Natural killer cell treated with Interleukin-12 subunit alpha and Interleukin-12 subunit beta and Interleukin-15 and Interleukin-18, amount 100 ng/mL, for 72 hours (primary cell): ENCODE data around the gene FAM110D. TPM values are rescaled to one million over a fixed set of nuclear protein-coding genes. Genes with fewer than 3 reads are reported as not detected.
A peak's percentile ranks its signal among the peaks of the same experiment; 100 is the strongest.

ENCODE experiments used
- ATAC-seq, 2 donors: fragments of 150-1000 bp; cut with Tn5 transposase in 1 of 2; sonication (Bioruptor Pico), chemical (Tn5 transposase) in 1 of 2; 2 replicates each; pipeline ENCODE4 v1.10.0; 2021
- DNase-seq: peaks from one replicate; pipeline ENCODE4 v3.0.0; 2022; ENCODE audit warnings: low spot score
- H3K27ac Mint-ChIP-seq, 2 donors: 1 replicate in 1 of 2; 2 replicates in 1 of 2; pipeline ENCODE4 v1.8.0; 2022; ENCODE audit warnings: mixed read lengths in 2 of 2, mild to moderate bottlenecking in 1 of 2, moderate library complexity in 1 of 2
- H3K27me3 Mint-ChIP-seq, 2 donors: 1 replicate in 1 of 2; 2 replicates in 1 of 2; pipeline ENCODE4 v1.8.0; 2022; ENCODE audit warnings: mixed read lengths in 2 of 2
- H3K36me3 Mint-ChIP-seq: one replicate; pipeline ENCODE4 v1.8.0; 2022; ENCODE audit warnings: mixed read lengths
- H3K4me1 Mint-ChIP-seq, 2 donors: 1 replicate in 1 of 2; 2 replicates in 1 of 2; pipeline ENCODE4 v1.8.0; 2022; ENCODE audit warnings: low read depth in 2 of 2, mixed read lengths in 2 of 2, mild to moderate bottlenecking in 1 of 2
- H3K4me3 Mint-ChIP-seq: one replicate; pipeline ENCODE4 v1.8.0; 2022; ENCODE audit warnings: mixed read lengths
- H3K9me3 Mint-ChIP-seq: 2 replicates; pipeline ENCODE4 v1.8.0; 2022; ENCODE audit warnings: mixed read lengths
- total RNA-seq, 2 donors: library from RNA; stranded (reverse); gene quantifications; one replicate each; pipeline ENCODE4 v1.2.3, GENCODE V29; 2022

Gene FAM110D
- total RNA-seq: not detected

GRCh38 chr1:26158908-26159742, at the start of gene FAM110D:
TSS of gene FAM110D (plus strand) at chr1:26159079. CDS start at chr1:26161292, 2,213 bp downstream.
- no peak for ATAC-seq
- Mint-ChIP-seq H3K4me3 (no peak within 1 kb of the TSS), H3K27ac (no peak within 1 kb of the TSS), H3K4me1 (peaks cover 3 to 5% of the 10 kb centered on the region in 2 donors), H3K9me3 (no peaks in the 10 kb centered on the region), H3K27me3 (peaks cover 28 to 30% of the 10 kb centered on the region in 2 donors), H3K36me3 (no peaks in the 10 kb centered on the region)
- no peak for DNase-seq

- H3K36me3 Mint-ChIP-seq: peaks cover 4% of the 10 kb centered on the region
- H3K9me3 Mint-ChIP-seq: no peaks in the 10 kb centered on the region
- no peaks in the 10 kb centered on the region for H3K27me3 Mint-ChIP-seq
- H3K4me3 Mint-ChIP-seq: peak overlapping the region; percentile 86
- H3K27ac Mint-ChIP-seq: peak overlapping the region; percentile 48 to 86
- peaks cover 13 to 17% of the 10 kb centered on the region in 2 donors for H3K4me1 Mint-ChIP-seq
- DNase-seq (no peak), ATAC-seq (no peak)
Observed at GRCh38 chr1:26109229-26110164, 49.4 kb upstream of the FAM110D start.

GRCh38 chr1:26110731-26111529, 47.9 kb upstream of the FAM110D start:
- Mint-ChIP-seq H3K9me3 (no peaks in the 10 kb centered on the region), H3K4me3 (peak overlapping the region; percentile 86)
- ATAC-seq: peak; percentile 70 to 74

GRCh38 chr1:26111530-26112406, 47.1 kb upstream of the FAM110D start, which contains the start of gene PDIK1L:
TSS of gene PDIK1L (plus strand) at chr1:26111824. CDS start at chr1:26114309, 2,485 bp downstream.
- Mint-ChIP-seq H3K27me3 (no peaks in the 10 kb centered on the region), H3K36me3 (peaks cover 6% of the 10 kb centered on the region), H3K27ac (peak within 1 kb of the TSS; percentile 50 to 88), H3K9me3 (no peaks in the 10 kb centered on the region), H3K4me3 (peak within 1 kb of the TSS; percentile 86), H3K4me1 (peaks cover 14 to 17% of the 10 kb centered on the region in 2 donors)
- DNase-seq (peak; percentile 95), ATAC-seq (peak; percentile 94)

More at GRCh38 chr1:26110731-26111529, 47.9 kb upstream of the FAM110D start:
- peak overlapping the region; percentile 48 to 86 for H3K27ac Mint-ChIP-seq
- no peaks in the 10 kb centered on the region for H3K27me3 Mint-ChIP-seq
- peaks cover 14 to 17% of the 10 kb centered on the region in 2 donors for H3K4me1 Mint-ChIP-seq
- peak; percentile 77 for DNase-seq
- H3K36me3 Mint-ChIP-seq: peaks cover 6% of the 10 kb centered on the region

GRCh38 chr1:26112407-26112775, 46.5 kb upstream of the FAM110D start:
- peaks cover 6% of the 10 kb centered on the region for H3K36me3 Mint-ChIP-seq
- no peak for ATAC-seq
- H3K27me3 Mint-ChIP-seq: no peaks in the 10 kb centered on the region
- peak overlapping the region; percentile 86 for H3K4me3 Mint-ChIP-seq
- H3K4me1 Mint-ChIP-seq: peaks cover 14 to 17% of the 10 kb centered on the region in 2 donors
- H3K27ac Mint-ChIP-seq: peak overlapping the region; percentile 50 to 88
- H3K9me3 Mint-ChIP-seq: no peaks in the 10 kb centered on the region
- DNase-seq: no peak

- peaks cover 10% of the 10 kb centered on the region for H3K36me3 Mint-ChIP-seq
- H3K9me3 Mint-ChIP-seq: no peaks in the 10 kb centered on the region
- no peak for DNase-seq
- H3K4me3 Mint-ChIP-seq: no peak overlapping the region
- no peaks in the 10 kb centered on the region for H3K27me3 Mint-ChIP-seq
- H3K27ac Mint-ChIP-seq: no peak overlapping the region
- peaks cover 14 to 17% of the 10 kb centered on the region in 2 donors for H3K4me1 Mint-ChIP-seq
- ATAC-seq: no peak
Observed at GRCh38 chr1:26114165-26114927, 44.5 kb upstream of the FAM110D start.

- Mint-ChIP-seq H3K9me3 (no peaks in the 10 kb centered on the region), H3K4me1 (peaks cover 3 to 11% of the 10 kb centered on the region in 2 donors), H3K4me3 (no peak overlapping the region), H3K27me3 (peaks cover 0 to 2% of the 10 kb centered on the region in 2 donors), H3K36me3 (peaks cover 19% of the 10 kb centered on the region), H3K27ac (no peak overlapping the region)
- ATAC-seq (no peak), DNase-seq (no peak)
Observed at GRCh38 chr1:26119892-26120608, 38.8 kb upstream of the FAM110D start.

GRCh38 chr1:26121854-26122773, 36.8 kb upstream of the FAM110D start:
- Mint-ChIP-seq H3K4me3 (no peak overlapping the region), H3K27ac (no peak overlapping the region), H3K9me3 (no peaks in the 10 kb centered on the region), H3K4me1 (peaks cover 10 to 24% of the 10 kb centered on the region in 2 donors), H3K36me3 (peaks cover 19% of the 10 kb centered on the region), H3K27me3 (peaks cover 0 to 2% of the 10 kb centered on the region in 2 donors)
- ATAC-seq (no peak), DNase-seq (no peak)

- H3K36me3 Mint-ChIP-seq: peaks cover 15% of the 10 kb centered on the region
- H3K27me3 Mint-ChIP-seq: peaks cover 10 to 12% of the 10 kb centered on the region in 2 donors
- DNase-seq (no peak), ATAC-seq (no peak)
- peaks cover 21 to 34% of the 10 kb centered on the region in 2 donors for H3K4me1 Mint-ChIP-seq
- no peaks in the 10 kb centered on the region for H3K9me3 Mint-ChIP-seq
- peak overlapping the region; percentile 26 for H3K4me3 Mint-ChIP-seq
- no peak overlapping the region for H3K27ac Mint-ChIP-seq
Observed at GRCh38 chr1:26122988-26123973, 35.6 kb upstream of the FAM110D start.
